Measurements from ENCODE around the gene NPEPL1.
"Not testable (repeated sequence)": the region's sequence is repeated elsewhere in the genome, so short reads cannot be mapped to it uniquely, and the experiment has no call there.

Gene NPEPL1

GRCh38 chr20:58726156-58726555 lies 33.6 kb downstream of the NPEPL1 start:
- not testable (repeated sequence) for H3K4ac ChIP-seq (ENCODE audit: low read depth in 1 of 2, low read length in 2 of 2); H3K4me1 ChIP-seq (ENCODE audit: control insufficient read depth, insufficient read depth, low read depth, low read length); H3K27ac ChIP-seq (ENCODE audit: low read length, poor library complexity, severe bottlenecking); H4K91ac ChIP-seq (ENCODE audit: low read length); H3K23ac ChIP-seq (ENCODE audit: low read length in 2 of 2); H3K4me3 ChIP-seq (ENCODE audit: insufficient read depth in 1 of 2, low read depth in 1 of 2, low read length in 2 of 2); H2AFZ ChIP-seq (ENCODE audit: low read depth, low read length); H2AK5ac ChIP-seq (ENCODE audit: low read length, severe bottlenecking); H3K14ac ChIP-seq (ENCODE audit: low read length in 2 of 2); H2BK5ac ChIP-seq (ENCODE audit: low read depth, low read length, poor library complexity, severe bottlenecking); H3K18ac ChIP-seq (ENCODE audit: low read depth in 1 of 2, low read length in 2 of 2); H2BK12ac ChIP-seq (ENCODE audit: low read length in 2 of 2); H3K36me3 ChIP-seq (ENCODE audit: control insufficient read depth in 1 of 2, insufficient read depth in 2 of 2, low read depth in 1 of 2, low read length in 2 of 2); H4K8ac ChIP-seq (ENCODE audit: low read length); H3K4me2 ChIP-seq (ENCODE audit: low read length, poor library complexity, severe bottlenecking); H2BK120ac ChIP-seq (ENCODE audit: low read depth, low read length); H2BK15ac ChIP-seq (ENCODE audit: low read depth, poor library complexity, severe bottlenecking); H3K9ac ChIP-seq (ENCODE audit: low read length); H3K9me3 ChIP-seq (ENCODE audit: control insufficient read depth, low read length); DNase-seq; H3K79me1 ChIP-seq (replicated peaks; ENCODE audit: low read length, poor library complexity, severe bottlenecking)
- 64% methylated on average over 2 of the region's 2 CpGs for WGBS
- H3K27me3 ChIP-seq (ENCODE audit: control insufficient read depth in 1 of 2, insufficient read depth in 1 of 2, low read length in 2 of 2), result peaks cover 23 to 31% of the 10 kb centered on the region in 2 experiments

DNA sequence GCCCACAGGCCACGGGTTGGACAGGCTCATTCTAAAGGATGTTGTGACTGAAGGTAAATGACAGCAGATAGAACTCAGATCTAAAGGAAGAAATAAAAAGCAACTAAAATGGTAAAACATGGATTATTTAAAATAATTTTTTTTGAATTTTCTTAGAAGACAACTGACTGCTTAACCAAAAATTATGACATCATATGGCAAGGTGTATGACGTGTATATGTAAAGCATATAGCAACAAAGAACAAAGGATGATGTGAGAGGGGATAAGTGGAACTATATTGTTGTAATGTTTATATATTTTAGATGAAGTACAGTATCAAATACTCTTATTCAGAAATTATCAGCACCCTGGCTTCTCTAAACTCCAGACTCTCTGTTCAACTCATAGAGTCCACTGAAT lies 38.6 kb downstream of the NPEPL1 start:
- Histone ChIP-seq H3K36me3 (ENCODE audit: control insufficient read depth in 1 of 2, insufficient read depth in 2 of 2, low read depth in 1 of 2, low read length in 2 of 2) (no peaks in the 10 kb centered on the region), H2BK12ac (ENCODE audit: low read length in 2 of 2) (no peak overlapping the region), H2BK120ac (ENCODE audit: low read depth, low read length) (no peak overlapping the region), H4K91ac (ENCODE audit: low read length) (no peak overlapping the region), H2AFZ (ENCODE audit: low read depth, low read length) (no peak overlapping the region), H3K27me3 (ENCODE audit: control insufficient read depth in 1 of 2, insufficient read depth in 1 of 2, low read length in 2 of 2) (peaks cover 0 to 4% of the 10 kb centered on the region in 2 experiments), H3K23ac (ENCODE audit: low read length in 2 of 2) (no peak overlapping the region), H3K9me3 (ENCODE audit: control insufficient read depth, low read length) (no peaks in the 10 kb centered on the region), H3K4me1 (ENCODE audit: control insufficient read depth, insufficient read depth, low read depth, low read length) (no peaks in the 10 kb centered on the region), H3K4ac (ENCODE audit: low read depth in 1 of 2, low read length in 2 of 2) (no peak overlapping the region), H3K4me2 (ENCODE audit: low read length, poor library complexity, severe bottlenecking) (no peak overlapping the region), H2BK5ac (ENCODE audit: low read depth, low read length, poor library complexity, severe bottlenecking) (no peak overlapping the region), H3K14ac (ENCODE audit: low read length in 2 of 2) (no peak overlapping the region), H3K9ac (ENCODE audit: low read length) (no peak overlapping the region), H4K8ac (ENCODE audit: low read length) (no peak overlapping the region), H3K18ac (ENCODE audit: low read depth in 1 of 2, low read length in 2 of 2) (no peak overlapping the region), H2AK5ac (ENCODE audit: low read length, severe bottlenecking) (no peak overlapping the region), H2BK15ac (ENCODE audit: low read depth, poor library complexity, severe bottlenecking) (no peak overlapping the region), H3K27ac (ENCODE audit: low read length, poor library complexity, severe bottlenecking) (no peak overlapping the region), H3K79me1 (replicated peaks; ENCODE audit: low read length, poor library complexity, severe bottlenecking) (no peaks in the 10 kb centered on the region), H3K4me3 (ENCODE audit: insufficient read depth in 1 of 2, low read depth in 1 of 2, low read length in 2 of 2) (no peak overlapping the region)
- no peak for DNase-seq
- WGBS, result 88% methylated on average over 1 of the region's 2 CpGs

- Histone ChIP-seq H3K4ac (ENCODE audit: low read depth in 1 of 2, low read length in 2 of 2) (no peak overlapping the region), H2BK5ac (ENCODE audit: low read depth, low read length, poor library complexity, severe bottlenecking) (no peak overlapping the region), H3K14ac (ENCODE audit: low read length in 2 of 2) (no peak overlapping the region), H2AFZ (ENCODE audit: low read depth, low read length) (no peak overlapping the region), H3K79me1 (replicated peaks; ENCODE audit: low read length, poor library complexity, severe bottlenecking) (no peaks in the 10 kb centered on the region), H3K27me3 (ENCODE audit: control insufficient read depth in 1 of 2, insufficient read depth in 1 of 2, low read length in 2 of 2) (peaks cover 5 to 15% of the 10 kb centered on the region in 2 experiments), H3K9me3 (ENCODE audit: control insufficient read depth, low read length) (no peaks in the 10 kb centered on the region), H2BK15ac (ENCODE audit: low read depth, poor library complexity, severe bottlenecking) (no peak overlapping the region), H4K8ac (ENCODE audit: low read length) (no peak overlapping the region), H2BK12ac (ENCODE audit: low read length in 2 of 2) (no peak overlapping the region), H3K36me3 (ENCODE audit: control insufficient read depth in 1 of 2, insufficient read depth in 2 of 2, low read depth in 1 of 2, low read length in 2 of 2) (no peaks in the 10 kb centered on the region), H2BK120ac (ENCODE audit: low read depth, low read length) (no peak overlapping the region), H3K4me1 (ENCODE audit: control insufficient read depth, insufficient read depth, low read depth, low read length) (no peaks in the 10 kb centered on the region), H4K91ac (ENCODE audit: low read length) (no peak overlapping the region), H3K18ac (ENCODE audit: low read depth in 1 of 2, low read length in 2 of 2) (no peak overlapping the region), H3K9ac (ENCODE audit: low read length) (no peak overlapping the region), H3K4me2 (ENCODE audit: low read length, poor library complexity, severe bottlenecking) (no peak overlapping the region), H3K4me3 (ENCODE audit: insufficient read depth in 1 of 2, low read depth in 1 of 2, low read length in 2 of 2) (no peak overlapping the region), H3K23ac (ENCODE audit: low read length in 2 of 2) (no peak overlapping the region), H2AK5ac (ENCODE audit: low read length, severe bottlenecking) (no peak overlapping the region), H3K27ac (ENCODE audit: low read length, poor library complexity, severe bottlenecking) (no peak overlapping the region)
- no peak for DNase-seq
- WGBS, result 67% methylated on average over 1 of the region's 1 CpG
Observed at GRCh38 chr20:58737198-58737597, 44.6 kb downstream of the NPEPL1 start.

GRCh38 chr20:58740356-58741308 lies 48.0 kb downstream of the NPEPL1 start:
- Histone ChIP-seq H2BK120ac (ENCODE audit: low read depth, low read length) (no peak overlapping the region), H3K27ac (ENCODE audit: low read length, poor library complexity, severe bottlenecking) (no peak overlapping the region), H3K4me3 (ENCODE audit: insufficient read depth in 1 of 2, low read depth in 1 of 2, low read length in 2 of 2) (no peak overlapping the region), H2BK15ac (ENCODE audit: low read depth, poor library complexity, severe bottlenecking) (no peak overlapping the region), H2BK12ac (ENCODE audit: low read length in 2 of 2) (no peak overlapping the region), H3K18ac (ENCODE audit: low read depth in 1 of 2, low read length in 2 of 2) (no peak overlapping the region), H3K79me1 (replicated peaks; ENCODE audit: low read length, poor library complexity, severe bottlenecking) (no peaks in the 10 kb centered on the region), H3K4me1 (ENCODE audit: control insufficient read depth, insufficient read depth, low read depth, low read length) (no peaks in the 10 kb centered on the region), H3K14ac (ENCODE audit: low read length in 2 of 2) (no peak overlapping the region), H2BK5ac (ENCODE audit: low read depth, low read length, poor library complexity, severe bottlenecking) (no peak overlapping the region), H3K4ac (ENCODE audit: low read depth in 1 of 2, low read length in 2 of 2) (no peak overlapping the region), H4K91ac (ENCODE audit: low read length) (no peak overlapping the region), H2AFZ (ENCODE audit: low read depth, low read length) (no peak overlapping the region), H3K4me2 (ENCODE audit: low read length, poor library complexity, severe bottlenecking) (no peak overlapping the region), H2AK5ac (ENCODE audit: low read length, severe bottlenecking) (no peak overlapping the region), H3K27me3 (ENCODE audit: control insufficient read depth in 1 of 2, insufficient read depth in 1 of 2, low read length in 2 of 2) (peaks cover 12 to 28% of the 10 kb centered on the region in 2 experiments), H4K8ac (ENCODE audit: low read length) (no peak overlapping the region), H3K23ac (ENCODE audit: low read length in 2 of 2) (no peak overlapping the region), H3K9me3 (ENCODE audit: control insufficient read depth, low read length) (no peaks in the 10 kb centered on the region), H3K36me3 (ENCODE audit: control insufficient read depth in 1 of 2, insufficient read depth in 2 of 2, low read depth in 1 of 2, low read length in 2 of 2) (no peaks in the 10 kb centered on the region), H3K9ac (ENCODE audit: low read length) (no peak overlapping the region)
- no peak for DNase-seq
- WGBS, result 58% methylated on average over 8 of the region's 10 CpGs

Measured in mesenchymal stem cell (in vitro differentiated cells and primary cell).